HFF-Myc (cell line): ENCODE data around the gene ANXA9.

Source experiments
- DNase-seq: peaks from one replicate; pipeline ENCODE4 v3.0.0-alpha.2; 2011; ENCODE audit warnings: low read depth; ENCODE audit errors: extremely low read depth
- H3K4me3 ChIP-seq: replicated peaks from 2 replicates; pipeline ENCODE4 v1.5.1; 2011; ENCODE audit warnings: low read depth, mild to moderate bottlenecking, control low read depth, low read length
- TF ChIP-seq, protein P1 (sequence below): IDR thresholded peaks from 2 replicates; pipeline ENCODE4 v1.5.1; 2012; ENCODE audit warnings: mild to moderate bottlenecking, low read depth, low read length, control low read depth; ENCODE audit errors: missing control alignments

The ANXA9 gene

DNA sequence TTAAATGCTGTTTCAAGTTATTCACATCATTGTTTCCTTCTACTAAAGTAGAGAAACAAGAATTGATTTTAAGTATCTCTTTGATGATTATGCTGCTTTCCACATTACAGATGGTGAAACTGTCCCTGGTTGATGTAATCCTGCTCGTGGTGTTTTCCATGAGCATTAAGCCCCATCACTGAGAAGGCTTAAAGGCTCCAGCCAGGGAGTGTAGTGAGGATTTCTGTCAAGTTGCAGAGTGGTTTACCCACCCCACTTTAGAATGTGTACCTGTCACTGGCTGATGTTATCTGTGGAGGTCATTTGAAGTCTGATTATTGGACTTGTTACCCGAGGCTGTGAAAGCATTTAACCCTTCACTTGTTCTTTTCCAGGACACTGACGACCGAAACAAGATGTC is 20.3 kb upstream of the ANXA9 start:
- no peak for DNase-seq
- no peak overlapping the region for H3K4me3 ChIP-seq
- TF ChIP-seq, protein P1, sequence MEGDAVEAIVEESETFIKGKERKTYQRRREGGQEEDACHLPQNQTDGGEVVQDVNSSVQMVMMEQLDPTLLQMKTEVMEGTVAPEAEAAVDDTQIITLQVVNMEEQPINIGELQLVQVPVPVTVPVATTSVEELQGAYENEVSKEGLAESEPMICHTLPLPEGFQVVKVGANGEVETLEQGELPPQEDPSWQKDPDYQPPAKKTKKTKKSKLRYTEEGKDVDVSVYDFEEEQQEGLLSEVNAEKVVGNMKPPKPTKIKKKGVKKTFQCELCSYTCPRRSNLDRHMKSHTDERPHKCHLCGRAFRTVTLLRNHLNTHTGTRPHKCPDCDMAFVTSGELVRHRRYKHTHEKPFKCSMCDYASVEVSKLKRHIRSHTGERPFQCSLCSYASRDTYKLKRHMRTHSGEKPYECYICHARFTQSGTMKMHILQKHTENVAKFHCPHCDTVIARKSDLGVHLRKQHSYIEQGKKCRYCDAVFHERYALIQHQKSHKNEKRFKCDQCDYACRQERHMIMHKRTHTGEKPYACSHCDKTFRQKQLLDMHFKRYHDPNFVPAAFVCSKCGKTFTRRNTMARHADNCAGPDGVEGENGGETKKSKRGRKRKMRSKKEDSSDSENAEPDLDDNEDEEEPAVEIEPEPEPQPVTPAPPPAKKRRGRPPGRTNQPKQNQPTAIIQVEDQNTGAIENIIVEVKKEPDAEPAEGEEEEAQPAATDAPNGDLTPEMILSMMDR = no peak

DNA sequence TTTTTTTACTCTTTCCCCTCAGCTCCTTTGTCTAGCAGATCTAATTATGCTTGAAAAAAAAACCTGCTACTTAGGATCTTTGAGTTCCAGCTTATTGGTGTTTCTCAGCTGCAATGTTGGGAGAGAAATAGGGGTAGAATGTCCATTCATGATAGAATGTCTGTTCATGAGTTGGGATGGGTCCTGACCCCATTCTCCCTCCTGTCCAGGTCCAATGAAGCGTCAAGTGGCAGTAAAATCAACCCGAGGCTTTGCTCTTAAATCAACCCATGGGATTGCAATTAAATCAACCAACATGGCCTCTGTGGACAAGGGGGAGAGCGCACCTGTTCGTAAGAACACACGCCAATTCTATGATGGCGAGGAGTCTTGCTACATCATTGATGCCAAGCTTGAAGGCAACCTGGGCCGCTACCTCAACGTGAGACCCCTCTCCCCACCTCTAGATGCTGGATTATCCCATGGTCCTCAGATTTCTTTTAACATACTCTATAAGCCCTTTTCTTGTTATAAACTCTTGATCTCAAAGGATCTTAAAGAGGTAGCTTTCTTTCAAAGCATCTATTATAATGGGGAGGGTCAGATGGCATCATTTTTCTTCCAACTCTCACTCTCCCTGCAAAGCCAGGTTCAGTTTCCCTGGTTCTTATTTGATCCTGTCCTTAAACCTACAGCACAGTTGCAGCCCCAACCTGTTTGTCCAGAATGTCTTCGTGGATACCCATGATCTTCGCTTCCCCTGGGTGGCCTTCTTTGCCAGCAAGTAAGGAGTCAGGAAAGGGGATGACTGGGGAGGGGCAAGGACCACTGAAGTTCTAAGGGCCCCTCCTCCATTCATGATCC is 18.6 kb upstream of the ANXA9 start:
- TF ChIP-seq, protein P1 = no peak
- DNase-seq = no peak
- H3K4me3 ChIP-seq = no peak overlapping the region

DNA sequence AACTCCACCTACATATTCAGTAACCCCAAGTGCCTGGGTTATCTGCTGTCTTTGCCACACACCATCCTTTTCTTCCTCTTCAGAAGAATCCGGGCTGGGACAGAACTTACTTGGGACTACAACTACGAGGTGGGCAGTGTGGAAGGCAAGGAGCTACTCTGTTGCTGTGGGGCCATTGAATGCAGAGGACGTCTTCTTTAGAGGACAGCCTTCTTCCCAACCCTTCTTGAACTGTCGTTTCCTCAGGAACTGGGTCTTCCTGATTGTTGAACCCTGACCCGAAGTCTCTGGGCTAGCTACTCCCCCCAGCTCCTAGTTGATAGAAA is 18.0 kb upstream of the ANXA9 start:
- no peak for DNase-seq
- no peak overlapping the region for H3K4me3 ChIP-seq
- TF ChIP-seq, protein P1 = no peak

DNA sequence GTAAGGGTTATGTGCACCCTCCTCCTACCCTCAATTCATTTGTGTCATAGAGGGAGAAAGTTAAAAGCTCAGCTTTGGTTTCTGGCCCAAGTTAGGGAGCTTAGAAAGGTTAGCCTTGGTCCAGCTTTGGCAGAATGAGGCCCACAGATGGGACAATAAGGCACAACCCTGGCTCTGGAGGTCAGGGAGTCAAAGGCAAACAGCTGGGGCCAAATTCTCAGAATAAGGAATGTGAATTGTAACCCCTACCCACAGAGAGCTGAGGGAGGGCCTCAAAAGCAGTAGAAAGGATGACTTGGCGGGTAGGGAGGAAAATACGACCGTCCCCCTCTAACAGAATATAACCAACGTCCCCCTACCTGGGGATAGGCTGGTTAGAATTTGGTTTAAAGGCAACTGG is 16.5 kb upstream of the ANXA9 start:
- no peak overlapping the region for H3K4me3 ChIP-seq
- TF ChIP-seq, protein P1 = no peak

DNA sequence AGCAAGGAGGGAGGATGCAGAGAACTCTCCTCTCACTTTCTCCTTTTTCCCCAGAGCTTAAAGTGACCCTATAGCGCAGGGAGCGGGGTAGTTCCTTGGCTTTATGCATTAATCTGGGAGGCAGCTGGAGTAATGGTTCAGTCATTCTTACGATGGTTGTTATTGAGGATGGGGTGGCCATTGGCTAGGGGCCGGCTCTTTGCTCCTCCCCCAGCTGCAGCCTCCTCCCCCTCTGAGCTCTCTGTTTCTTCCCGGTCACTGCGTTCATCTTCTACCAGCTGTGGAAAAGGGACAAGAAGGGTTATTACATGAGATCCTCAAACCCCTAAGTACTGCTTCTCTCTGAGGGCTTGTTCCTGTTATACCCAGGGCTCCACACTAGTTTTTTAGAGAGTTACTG is 16.1 kb upstream of the ANXA9 start:
- H3K4me3 ChIP-seq = no peak overlapping the region
- TF ChIP-seq, protein P1 = no peak
- DNase-seq = no peak

More for the DNA sequence above, 16.5 kb upstream of the ANXA9 start:
- DNase-seq = no peak

DNA sequence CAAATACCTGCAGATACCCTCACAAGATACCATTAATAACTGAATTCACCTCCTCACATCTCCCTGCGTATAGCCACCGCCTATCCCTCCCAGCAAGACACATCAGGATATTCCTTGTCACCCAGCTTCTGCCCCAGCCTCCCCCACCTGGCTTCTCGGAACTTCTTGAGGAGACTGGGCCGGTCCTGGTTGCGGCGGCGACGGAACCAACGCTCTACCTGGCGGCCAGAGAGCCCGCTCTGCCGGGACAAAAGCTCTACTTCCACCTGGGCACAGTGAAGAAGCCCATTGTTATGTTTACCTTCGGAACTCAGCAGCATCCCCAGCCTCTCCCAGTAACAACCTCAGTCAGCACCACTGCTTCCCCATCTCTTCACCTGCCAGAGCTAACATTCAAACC is 14.2 kb upstream of the ANXA9 start:
- DNase-seq = no peak
- TF ChIP-seq, protein P1 = no peak
- H3K4me3 ChIP-seq = no peak overlapping the region

DNA sequence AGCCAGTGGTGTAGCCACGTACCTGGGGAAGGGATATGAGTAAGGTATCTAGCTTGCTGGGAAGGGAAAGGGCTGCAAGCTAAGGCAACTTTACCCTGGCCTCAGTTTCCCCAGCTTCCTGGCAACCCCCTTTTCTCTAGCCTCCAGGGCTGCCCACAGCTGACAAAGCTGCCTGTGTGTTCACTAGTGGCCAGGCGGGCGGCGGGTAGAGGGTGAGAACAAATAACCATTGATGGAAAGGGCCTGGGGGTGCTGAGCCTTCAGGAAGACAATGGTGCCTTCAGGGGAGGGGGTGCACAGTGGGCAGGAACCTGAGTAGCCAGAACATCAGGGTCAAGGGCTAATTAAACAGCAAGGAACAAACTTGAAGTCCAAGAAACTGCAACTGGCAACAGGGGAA is 13.6 kb upstream of the ANXA9 start:
- TF ChIP-seq, protein P1 = no peak
- H3K4me3 ChIP-seq = no peak overlapping the region
- DNase-seq = no peak
